ENCODE measurements around the gene USP13. TPM values are rescaled to one million over a fixed set of nuclear protein-coding genes. Genes with fewer than 3 reads are reported as not detected.
"Not testable (repeated sequence)": the region's sequence is repeated elsewhere in the genome, so short reads cannot be mapped to it uniquely, and the experiment has no call there.

Gene USP13
- total and polyA plus RNA-seq, 5 donors from 2014 or later, result 3.2 to 6.5 (median 3.7) TPM

- H3K9me3 ChIP-seq (ENCODE audit: control insufficient read depth in 2 of 2, low read length in 2 of 2), result no peaks in the 10 kb centered on the region
- H3K36me3 ChIP-seq (ENCODE audit: control insufficient read depth, insufficient read depth, low read length), result peaks cover 4% of the 10 kb centered on the region
- Mint-ChIP-seq H3K27me3 (no peaks in the 10 kb centered on the region), H3K36me3 (peaks cover 55% of the 10 kb centered on the region), H3K27ac (no peak overlapping the region), H3K9me3 (peaks cover 0 to 9% (median 0%) of the 10 kb centered on the region in 7 donors), H3K4me3 (no peak overlapping the region), H3K4me1 (no peaks in the 10 kb centered on the region)
- ATAC-seq (ENCODE audit: low read depth in 2 of 2) (no peak), DNase-seq (no peak)
- no peak overlapping the region for H3K27ac ChIP-seq (ENCODE audit: insufficient read depth, low read length, poor library complexity, severe bottlenecking)
- no peaks in the 10 kb centered on the region for H3K4me1 ChIP-seq (ENCODE audit: control insufficient read depth, insufficient read depth, low read length, poor library complexity, severe bottlenecking)
- no peaks in the 10 kb centered on the region for H3K27me3 ChIP-seq (ENCODE audit: control insufficient read depth, insufficient read depth, low read length)
- H3K4me3 ChIP-seq (ENCODE audit: low read depth, low read length), result no peak overlapping the region
These were observed 122.7 kb downstream of the USP13 start for GRCh38 chr3:179775416-179776122.

- H3K4me3 Mint-ChIP-seq; DNase-seq; H3K27ac Mint-ChIP-seq; H3K9me3 ChIP-seq (ENCODE audit: control insufficient read depth in 2 of 2, low read length in 2 of 2); ATAC-seq (ENCODE audit: low read depth in 2 of 2); H3K27me3 Mint-ChIP-seq; H3K4me1 Mint-ChIP-seq; H3K27ac ChIP-seq (ENCODE audit: insufficient read depth, low read length, poor library complexity, severe bottlenecking); H3K27me3 ChIP-seq (ENCODE audit: control insufficient read depth, insufficient read depth, low read length); H3K36me3 ChIP-seq (ENCODE audit: control insufficient read depth, insufficient read depth, low read length); H3K9me3 Mint-ChIP-seq; H3K4me1 ChIP-seq (ENCODE audit: control insufficient read depth, insufficient read depth, low read length, poor library complexity, severe bottlenecking); H3K4me3 ChIP-seq (ENCODE audit: low read depth, low read length): not testable (repeated sequence)
- peaks cover 48% of the 10 kb centered on the region for H3K36me3 Mint-ChIP-seq
These were observed 130.0 kb downstream of the USP13 start for GRCh38 chr3:179782841-179783240.

- no peaks in the 10 kb centered on the region for H3K27me3 Mint-ChIP-seq
- DNase-seq (no peak), ATAC-seq (ENCODE audit: low read depth in 2 of 2) (no peak)
- H3K27ac Mint-ChIP-seq, result no peak overlapping the region
- H3K4me1 ChIP-seq (ENCODE audit: control insufficient read depth, insufficient read depth, low read length, poor library complexity, severe bottlenecking), result no peaks in the 10 kb centered on the region
- H3K4me3 ChIP-seq (ENCODE audit: low read depth, low read length), result no peak overlapping the region
- no peak overlapping the region for H3K4me3 Mint-ChIP-seq
- H3K27me3 ChIP-seq (ENCODE audit: control insufficient read depth, insufficient read depth, low read length), result no peaks in the 10 kb centered on the region
- no peak overlapping the region for H3K27ac ChIP-seq (ENCODE audit: insufficient read depth, low read length, poor library complexity, severe bottlenecking)
- no peaks in the 10 kb centered on the region for H3K4me1 Mint-ChIP-seq
- H3K9me3 ChIP-seq (ENCODE audit: control insufficient read depth in 2 of 2, low read length in 2 of 2), result no peaks in the 10 kb centered on the region
- H3K36me3 Mint-ChIP-seq, result peaks cover 4% of the 10 kb centered on the region
- H3K36me3 ChIP-seq (ENCODE audit: control insufficient read depth, insufficient read depth, low read length), result no peaks in the 10 kb centered on the region
- peaks cover 0 to 2% (median 0%) of the 10 kb centered on the region in 7 donors for H3K9me3 Mint-ChIP-seq
These were observed 136.2 kb downstream of the USP13 start for GRCh38 chr3:179788996-179789395.

GRCh38 chr3:179791793-179792192 lies 139.0 kb downstream of the USP13 start:
- ATAC-seq (ENCODE audit: low read depth in 2 of 2), result no peak
- no peak for DNase-seq
- no peaks in the 10 kb centered on the region for H3K36me3 ChIP-seq (ENCODE audit: control insufficient read depth, insufficient read depth, low read length)
- H3K4me1 Mint-ChIP-seq, result no peaks in the 10 kb centered on the region
- H3K4me3 Mint-ChIP-seq, result no peak overlapping the region
- no peaks in the 10 kb centered on the region for H3K4me1 ChIP-seq (ENCODE audit: control insufficient read depth, insufficient read depth, low read length, poor library complexity, severe bottlenecking)
- no peaks in the 10 kb centered on the region for H3K9me3 ChIP-seq (ENCODE audit: control insufficient read depth in 2 of 2, low read length in 2 of 2)
- no peak overlapping the region for H3K4me3 ChIP-seq (ENCODE audit: low read depth, low read length)
- H3K27ac Mint-ChIP-seq, result no peak overlapping the region
- no peaks in the 10 kb centered on the region for H3K27me3 Mint-ChIP-seq
- H3K36me3 Mint-ChIP-seq, result no peaks in the 10 kb centered on the region
- no peak overlapping the region for H3K27ac ChIP-seq (ENCODE audit: insufficient read depth, low read length, poor library complexity, severe bottlenecking)
- H3K27me3 ChIP-seq (ENCODE audit: control insufficient read depth, insufficient read depth, low read length), result no peaks in the 10 kb centered on the region
- peaks cover 0 to 2% (median 0%) of the 10 kb centered on the region in 7 donors for H3K9me3 Mint-ChIP-seq

GRCh38 chr3:179794355-179794754 lies 141.5 kb downstream of the USP13 start:
- Histone ChIP-seq H3K4me1 (ENCODE audit: control insufficient read depth, insufficient read depth, low read length, poor library complexity, severe bottlenecking) (no peaks in the 10 kb centered on the region), H3K4me3 (ENCODE audit: low read depth, low read length) (no peak overlapping the region), H3K36me3 (ENCODE audit: control insufficient read depth, insufficient read depth, low read length) (no peaks in the 10 kb centered on the region), H3K9me3 (ENCODE audit: control insufficient read depth in 2 of 2, low read length in 2 of 2) (no peaks in the 10 kb centered on the region), H3K27ac (ENCODE audit: insufficient read depth, low read length, poor library complexity, severe bottlenecking) (no peak overlapping the region), H3K27me3 (ENCODE audit: control insufficient read depth, insufficient read depth, low read length) (no peaks in the 10 kb centered on the region)
- no peak for DNase-seq
- H3K4me3 Mint-ChIP-seq, result no peak overlapping the region
- peaks cover 0 to 2% (median 0%) of the 10 kb centered on the region in 7 donors for H3K9me3 Mint-ChIP-seq
- peaks cover 5% of the 10 kb centered on the region for H3K27me3 Mint-ChIP-seq
- ATAC-seq (ENCODE audit: low read depth in 2 of 2), result no peak
- H3K27ac Mint-ChIP-seq, result no peak overlapping the region
- no peaks in the 10 kb centered on the region for H3K4me1 Mint-ChIP-seq
- no peaks in the 10 kb centered on the region for H3K36me3 Mint-ChIP-seq

GRCh38 chr3:179796421-179796820 lies 143.6 kb downstream of the USP13 start:
- ATAC-seq (ENCODE audit: low read depth in 2 of 2) (no peak), DNase-seq (no peak)
- H3K27ac Mint-ChIP-seq, result no peak overlapping the region
- no peak overlapping the region for H3K4me3 Mint-ChIP-seq
- Histone ChIP-seq H3K4me1 (ENCODE audit: control insufficient read depth, insufficient read depth, low read length, poor library complexity, severe bottlenecking) (no peaks in the 10 kb centered on the region), H3K27ac (ENCODE audit: insufficient read depth, low read length, poor library complexity, severe bottlenecking) (no peak overlapping the region), H3K4me3 (ENCODE audit: low read depth, low read length) (no peak overlapping the region), H3K9me3 (ENCODE audit: control insufficient read depth in 2 of 2, low read length in 2 of 2) (no peaks in the 10 kb centered on the region), H3K36me3 (ENCODE audit: control insufficient read depth, insufficient read depth, low read length) (no peaks in the 10 kb centered on the region), H3K27me3 (ENCODE audit: control insufficient read depth, insufficient read depth, low read length) (no peaks in the 10 kb centered on the region)
- no peaks in the 10 kb centered on the region for H3K4me1 Mint-ChIP-seq
- H3K36me3 Mint-ChIP-seq, result no peaks in the 10 kb centered on the region
- no peaks in the 10 kb centered on the region for H3K9me3 Mint-ChIP-seq
- peaks cover 18% of the 10 kb centered on the region for H3K27me3 Mint-ChIP-seq

- no peaks in the 10 kb centered on the region for H3K4me1 Mint-ChIP-seq
- H3K27me3 Mint-ChIP-seq, result peaks cover 21% of the 10 kb centered on the region
- Histone ChIP-seq H3K27me3 (ENCODE audit: control insufficient read depth, insufficient read depth, low read length) (no peaks in the 10 kb centered on the region), H3K36me3 (ENCODE audit: control insufficient read depth, insufficient read depth, low read length) (no peaks in the 10 kb centered on the region), H3K4me1 (ENCODE audit: control insufficient read depth, insufficient read depth, low read length, poor library complexity, severe bottlenecking) (no peaks in the 10 kb centered on the region), H3K9me3 (ENCODE audit: control insufficient read depth in 2 of 2, low read length in 2 of 2) (no peaks in the 10 kb centered on the region), H3K27ac (ENCODE audit: insufficient read depth, low read length, poor library complexity, severe bottlenecking) (no peak overlapping the region), H3K4me3 (ENCODE audit: low read depth, low read length) (no peak overlapping the region)
- H3K4me3 Mint-ChIP-seq, result no peak overlapping the region
- ATAC-seq (ENCODE audit: low read depth in 2 of 2), result no peak
- H3K9me3 Mint-ChIP-seq, result no peaks in the 10 kb centered on the region
- H3K27ac Mint-ChIP-seq, result no peak overlapping the region
- DNase-seq, result no peak
- H3K36me3 Mint-ChIP-seq, result no peaks in the 10 kb centered on the region
These were observed 144.4 kb downstream of the USP13 start for GRCh38 chr3:179797192-179797591.

GRCh38 chr3:179801263-179801662 lies 148.4 kb downstream of the USP13 start:
- H3K4me3 Mint-ChIP-seq, result no peak overlapping the region
- H3K4me3 ChIP-seq (ENCODE audit: low read depth, low read length), result no peak overlapping the region
- H3K27me3 Mint-ChIP-seq, result peaks cover 21% of the 10 kb centered on the region
- no peaks in the 10 kb centered on the region for H3K36me3 Mint-ChIP-seq
- H3K4me1 Mint-ChIP-seq, result peaks cover 0 to 5% (median 0%) of the 10 kb centered on the region in 4 donors
- no peak overlapping the region for H3K27ac ChIP-seq (ENCODE audit: insufficient read depth, low read length, poor library complexity, severe bottlenecking)
- H3K9me3 ChIP-seq (ENCODE audit: control insufficient read depth in 2 of 2, low read length in 2 of 2), result no peaks in the 10 kb centered on the region
- no peak overlapping the region for H3K27ac Mint-ChIP-seq
- no peaks in the 10 kb centered on the region for H3K9me3 Mint-ChIP-seq
- H3K27me3 ChIP-seq (ENCODE audit: control insufficient read depth, insufficient read depth, low read length), result peaks cover 4% of the 10 kb centered on the region
- ATAC-seq (ENCODE audit: low read depth in 2 of 2) (no peak), DNase-seq (no peak)
- no peaks in the 10 kb centered on the region for H3K36me3 ChIP-seq (ENCODE audit: control insufficient read depth, insufficient read depth, low read length)
- no peaks in the 10 kb centered on the region for H3K4me1 ChIP-seq (ENCODE audit: control insufficient read depth, insufficient read depth, low read length, poor library complexity, severe bottlenecking)
